GM19351 (cell line): Measurements from ENCODE around the gene ZGLP1.

Experiments
- ATAC-seq: cut with Tn5 transposase; IDR thresholded peaks from one replicate; pipeline ENCODE4 v1.9.1; 2021; ENCODE audit warnings: mild to moderate bottlenecking, moderate library complexity; ENCODE audit not compliant: unreplicated experiment

Gene ZGLP1

GRCh38 chr19:10255358-10255757, 54.3 kb downstream of the ZGLP1 start:
- ATAC-seq: no peak
